Activated naive CD4-positive, alpha-beta T cell treated with anti-CD3 and anti-CD28 coated beads, Interleukin-2, amount 10 ng/mL, durations not matched to agents 7 days and 5 days (primary cell): Measurements from ENCODE around the gene PATJ.

Experiments
- CTCF ChIA-PET: fragments of 350-600 bp; sonication (Branson Sonifier 250); formaldehyde crosslinking; loops from one replicate; lab custom pipeline; 2021; ENCODE audit warnings: antibody characterized with exemption; lab: Charles Lee
- DNase-seq: peaks from one replicate; pipeline ENCODE4 v3.0.0-alpha.2; 2020
- H3K27ac Mint-ChIP-seq: one replicate; pipeline ENCODE4 v1.8.0; 2021; ENCODE audit warnings: mild to moderate bottlenecking, moderate library complexity, mixed read lengths
- H3K27me3 Mint-ChIP-seq: one replicate; pipeline ENCODE4 v1.8.0; 2021; ENCODE audit warnings: mild to moderate bottlenecking, mixed read lengths
- H3K36me3 Mint-ChIP-seq: one replicate; pipeline ENCODE4 v1.8.0; 2021; ENCODE audit warnings: mixed read lengths
- H3K4me1 Mint-ChIP-seq: one replicate; pipeline ENCODE4 v1.8.0; 2021; ENCODE audit warnings: mixed read lengths
- H3K4me3 Mint-ChIP-seq: one replicate; pipeline ENCODE4 v1.8.0; 2021; ENCODE audit warnings: mild to moderate bottlenecking, moderate library complexity, mixed read lengths
- H3K9me3 Mint-ChIP-seq: one replicate; pipeline ENCODE4 v1.8.0; 2021; ENCODE audit warnings: mixed read lengths

Gene PATJ

GRCh38 chr1:62070384-62071011 lies 328.2 kb downstream of the PATJ start:
- Mint-ChIP-seq H3K27me3 (no peaks in the 10 kb centered on the region), H3K27ac (no peak overlapping the region), H3K4me3 (no peak overlapping the region), H3K36me3 (no peaks in the 10 kb centered on the region), H3K4me1 (no peaks in the 10 kb centered on the region), H3K9me3 (peaks cover 3% of the 10 kb centered on the region)
- no peak for DNase-seq
- CTCF ChIA-PET: interaction anchor here (1.0 kb wide), 1 partner anchor 24 kb away, joined by 3 read pairs; no protein-coding TSS in a partner anchor

- Mint-ChIP-seq H3K27ac (no peak overlapping the region), H3K4me1 (no peaks in the 10 kb centered on the region), H3K36me3 (no peaks in the 10 kb centered on the region), H3K27me3 (no peaks in the 10 kb centered on the region), H3K9me3 (peaks cover under 1% of the 10 kb centered on the region), H3K4me3 (no peak overlapping the region)
- CTCF ChIA-PET: interaction anchor here (0.7 to 0.9 kb wide), 3 partner anchors 34 to 822 kb away, joined by 3 to 8 read pairs (median 4); no protein-coding TSS in a partner anchor
- DNase-seq: no peak
Observed at GRCh38 chr1:62071695-62072094, 329.4 kb downstream of the PATJ start.

- Mint-ChIP-seq H3K9me3 (no peaks in the 10 kb centered on the region), H3K36me3 (no peaks in the 10 kb centered on the region), H3K27ac (no peak overlapping the region), H3K4me3 (no peak overlapping the region), H3K4me1 (no peaks in the 10 kb centered on the region), H3K27me3 (no peaks in the 10 kb centered on the region)
- CTCF ChIA-PET: no interaction called here
- DNase-seq: no peak
Observed at GRCh38 chr1:62076286-62076685, 334.0 kb downstream of the PATJ start.

- no peaks in the 10 kb centered on the region for H3K36me3 Mint-ChIP-seq
- CTCF ChIA-PET: interaction anchor here (0.6 kb wide), 1 partner anchor 67 kb away, joined by 3 read pairs; no protein-coding TSS in a partner anchor
- no peak overlapping the region for H3K27ac Mint-ChIP-seq
- no peaks in the 10 kb centered on the region for H3K27me3 Mint-ChIP-seq
- H3K9me3 Mint-ChIP-seq: no peaks in the 10 kb centered on the region
- no peaks in the 10 kb centered on the region for H3K4me1 Mint-ChIP-seq
- no peak for DNase-seq
- no peak overlapping the region for H3K4me3 Mint-ChIP-seq
Observed at GRCh38 chr1:62077821-62078220, 335.5 kb downstream of the PATJ start.

- H3K9me3 Mint-ChIP-seq: no peaks in the 10 kb centered on the region
- H3K36me3 Mint-ChIP-seq: no peaks in the 10 kb centered on the region
- DNase-seq: peak; percentile 53
- H3K4me1 Mint-ChIP-seq: no peaks in the 10 kb centered on the region
- CTCF ChIA-PET: interaction anchor here (0.6 to 2.2 kb wide), 16 partner anchors 9 to 324 kb away, joined by 3 to 11 read pairs (median 4); no protein-coding TSS in a partner anchor
- no peaks in the 10 kb centered on the region for H3K27me3 Mint-ChIP-seq
- H3K4me3 Mint-ChIP-seq: no peak overlapping the region
- H3K27ac Mint-ChIP-seq: no peak overlapping the region
Observed at GRCh38 chr1:62082456-62083363, 340.4 kb downstream of the PATJ start.

- DNase-seq: no peak
- Mint-ChIP-seq H3K4me1 (no peaks in the 10 kb centered on the region), H3K27me3 (no peaks in the 10 kb centered on the region), H3K4me3 (no peak overlapping the region), H3K27ac (no peak overlapping the region), H3K36me3 (no peaks in the 10 kb centered on the region), H3K9me3 (no peaks in the 10 kb centered on the region)
- CTCF ChIA-PET: interaction anchor here (2.2 kb wide), 2 partner anchors 10 to 60 kb away, joined by 8 read pairs; no protein-coding TSS in a partner anchor
Observed at GRCh38 chr1:62084310-62084890, 342.1 kb downstream of the PATJ start.

- CTCF ChIA-PET: interaction anchor here (0.6 to 1.6 kb wide), 2 partner anchors 9 to 83 kb away, joined by 3 read pairs; no protein-coding TSS in a partner anchor
- H3K9me3 Mint-ChIP-seq: no peaks in the 10 kb centered on the region
- no peak for DNase-seq
- no peaks in the 10 kb centered on the region for H3K27me3 Mint-ChIP-seq
- no peaks in the 10 kb centered on the region for H3K4me1 Mint-ChIP-seq
- no peak overlapping the region for H3K27ac Mint-ChIP-seq
- no peaks in the 10 kb centered on the region for H3K36me3 Mint-ChIP-seq
- H3K4me3 Mint-ChIP-seq: no peak overlapping the region
Observed at GRCh38 chr1:62088439-62088838, 346.2 kb downstream of the PATJ start.

- Mint-ChIP-seq H3K4me1 (no peaks in the 10 kb centered on the region), H3K9me3 (no peaks in the 10 kb centered on the region), H3K27ac (no peak overlapping the region), H3K36me3 (no peaks in the 10 kb centered on the region), H3K4me3 (no peak overlapping the region), H3K27me3 (no peaks in the 10 kb centered on the region)
- CTCF ChIA-PET: interaction anchor here (0.8 kb wide), 1 partner anchor 16 kb away, joined by 3 read pairs; no protein-coding TSS in a partner anchor
- DNase-seq: no peak
Observed at GRCh38 chr1:62089570-62089969, 347.3 kb downstream of the PATJ start.

- DNase-seq: no peak
- Mint-ChIP-seq H3K27ac (no peak overlapping the region), H3K9me3 (no peaks in the 10 kb centered on the region), H3K4me3 (no peak overlapping the region), H3K36me3 (no peaks in the 10 kb centered on the region), H3K27me3 (no peaks in the 10 kb centered on the region), H3K4me1 (no peaks in the 10 kb centered on the region)
- CTCF ChIA-PET: no interaction called here
Observed at GRCh38 chr1:62090016-62090415, 347.7 kb downstream of the PATJ start.

- CTCF ChIA-PET: no interaction called here
- Mint-ChIP-seq H3K4me3 (no peak overlapping the region), H3K27ac (no peak overlapping the region), H3K36me3 (no peaks in the 10 kb centered on the region), H3K27me3 (no peaks in the 10 kb centered on the region), H3K9me3 (no peaks in the 10 kb centered on the region), H3K4me1 (no peaks in the 10 kb centered on the region)
- no peak for DNase-seq
Observed at GRCh38 chr1:62092110-62092509, 349.8 kb downstream of the PATJ start.

- Mint-ChIP-seq H3K27me3 (no peaks in the 10 kb centered on the region), H3K9me3 (peaks cover 1% of the 10 kb centered on the region), H3K36me3 (no peaks in the 10 kb centered on the region), H3K4me3 (no peak overlapping the region), H3K4me1 (no peaks in the 10 kb centered on the region), H3K27ac (no peak overlapping the region)
- DNase-seq: no peak
- CTCF ChIA-PET: interaction anchor here (1.1 kb wide), 2 partner anchors 10 kb away, joined by 3 to 4 read pairs; no protein-coding TSS in a partner anchor
Observed at GRCh38 chr1:62093261-62093660, 351.0 kb downstream of the PATJ start.

- CTCF ChIA-PET: interaction anchor here (0.7 kb wide), 2 partner anchors 15 to 259 kb away, joined by 3 read pairs; no protein-coding TSS in a partner anchor
- Mint-ChIP-seq H3K4me1 (no peaks in the 10 kb centered on the region), H3K4me3 (no peak overlapping the region), H3K27me3 (no peaks in the 10 kb centered on the region), H3K36me3 (no peaks in the 10 kb centered on the region), H3K27ac (no peak overlapping the region), H3K9me3 (peaks cover 1% of the 10 kb centered on the region)
- DNase-seq: no peak
Observed at GRCh38 chr1:62097464-62097863, 355.2 kb downstream of the PATJ start.

GRCh38 chr1:62100442-62100841 lies 358.2 kb downstream of the PATJ start:
- CTCF ChIA-PET: no interaction called here
- Mint-ChIP-seq H3K4me3 (no peak overlapping the region), H3K9me3 (peaks cover 1% of the 10 kb centered on the region), H3K27ac (no peak overlapping the region), H3K4me1 (no peaks in the 10 kb centered on the region), H3K27me3 (no peaks in the 10 kb centered on the region), H3K36me3 (no peaks in the 10 kb centered on the region)
- no peak for DNase-seq

GRCh38 chr1:62103846-62104245 lies 361.6 kb downstream of the PATJ start:
- CTCF ChIA-PET: interaction anchor here (1.1 kb wide), 1 partner anchor 10 kb away, joined by 3 read pairs; no protein-coding TSS in a partner anchor
- no peak overlapping the region for H3K27ac Mint-ChIP-seq
- H3K9me3 Mint-ChIP-seq: no peaks in the 10 kb centered on the region
- no peak overlapping the region for H3K4me3 Mint-ChIP-seq
- H3K4me1 Mint-ChIP-seq: no peaks in the 10 kb centered on the region
- no peaks in the 10 kb centered on the region for H3K36me3 Mint-ChIP-seq
- H3K27me3 Mint-ChIP-seq: no peaks in the 10 kb centered on the region
- DNase-seq: no peak
